ELR (cell line): Measurements from ENCODE around the gene KIF1B.

Experiments used
- DNase-seq: peaks from one replicate; pipeline ENCODE4 v3.0.0-alpha.2; 2015; ENCODE audit warnings: low read depth

KIF1B gene

DNA sequence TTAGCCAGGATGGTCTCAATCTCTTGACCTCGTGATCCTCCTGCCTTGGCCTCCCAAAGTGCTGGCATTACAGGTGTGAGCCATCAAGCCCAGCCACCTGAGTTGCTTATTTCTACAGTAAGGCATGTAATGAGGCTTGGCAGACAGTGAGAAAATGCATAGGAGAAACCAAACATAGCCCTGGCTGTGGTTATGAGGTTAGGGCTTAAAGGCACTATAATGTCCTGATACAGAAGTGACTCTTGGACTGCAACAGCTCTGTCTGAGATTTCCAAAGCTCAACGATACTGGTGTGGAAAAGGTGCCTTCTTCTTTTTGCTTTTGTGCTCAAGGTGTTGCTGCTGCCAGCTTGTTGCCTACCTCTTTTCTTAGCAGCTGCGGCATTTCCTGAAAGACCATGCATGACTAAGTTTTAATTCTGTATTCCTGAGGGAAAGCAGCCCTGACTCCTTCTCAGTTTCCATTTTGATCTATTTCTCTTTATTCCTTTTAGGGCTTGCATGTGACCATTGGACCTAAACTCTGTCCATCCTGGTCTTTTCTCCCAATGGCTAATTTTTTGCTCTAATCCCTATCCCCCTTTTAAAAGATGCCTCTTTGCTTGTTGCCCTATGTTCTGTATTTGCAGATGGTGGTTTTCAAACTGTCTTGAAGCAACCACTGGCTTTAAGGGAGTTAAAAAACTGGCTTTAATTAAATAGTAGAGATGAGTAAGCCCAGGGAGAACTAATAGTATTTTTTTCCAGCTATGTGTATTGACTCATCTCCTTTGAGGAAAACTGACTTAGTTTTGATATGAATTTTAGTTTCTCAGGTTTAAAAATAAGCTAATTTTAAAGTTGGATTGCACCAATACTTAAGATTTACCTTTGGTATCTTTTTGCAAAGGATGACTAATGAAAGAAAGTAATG lies 70.3 kb downstream of the KIF1B start:
- peak; percentile 34 for DNase-seq

DNA sequence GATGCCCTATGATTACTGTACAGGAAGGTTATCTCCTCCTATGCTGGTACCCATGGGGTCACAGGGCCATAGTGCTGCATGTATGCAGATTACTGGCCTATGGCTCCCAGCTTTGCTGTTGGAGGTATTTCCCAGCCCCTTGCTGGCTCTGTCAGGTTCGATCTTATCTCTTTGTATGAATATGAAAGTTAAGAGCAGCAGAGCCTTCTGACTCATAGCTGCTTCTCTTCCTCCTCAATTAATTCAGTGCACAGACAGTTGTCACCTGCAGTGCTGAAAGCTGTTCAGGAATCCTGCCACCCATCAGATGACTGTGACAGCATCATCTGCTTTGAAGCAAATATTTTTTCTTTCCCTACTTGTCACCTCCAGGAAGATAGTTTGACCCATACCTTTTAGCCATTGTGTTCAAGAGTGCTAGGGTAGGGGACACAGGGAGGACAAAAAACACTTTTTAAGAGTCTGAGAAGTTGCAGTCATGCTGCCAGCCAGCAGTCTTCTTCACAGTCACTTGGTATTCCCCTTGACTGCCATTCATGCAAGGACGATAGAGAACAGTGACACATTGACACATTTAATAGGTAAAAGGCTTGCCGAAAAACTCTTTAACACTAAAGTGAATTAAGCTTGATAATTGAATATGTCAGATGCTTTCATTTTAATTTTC lies 73.1 kb downstream of the KIF1B start:
- DNase-seq: no peak

DNA sequence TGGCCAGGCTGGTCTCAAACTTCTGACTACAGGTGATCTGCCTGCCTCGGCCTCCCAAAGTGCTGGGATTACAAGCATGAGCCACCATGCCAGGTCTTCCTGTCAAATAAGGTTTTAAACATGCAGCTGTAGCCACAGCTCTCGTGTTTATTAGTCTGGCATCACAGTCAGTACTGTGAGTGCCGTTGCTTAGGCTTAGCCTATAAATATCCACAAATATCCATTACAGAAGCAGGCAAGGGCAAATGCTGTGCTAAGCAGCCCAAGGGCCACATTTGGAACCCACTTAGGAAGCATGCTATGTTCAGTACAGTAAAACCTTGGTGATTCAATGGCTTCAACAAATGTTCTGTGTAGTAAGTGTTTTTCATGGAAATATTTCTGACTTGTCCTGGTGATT lies 75.9 kb downstream of the KIF1B start:
- no peak for DNase-seq

DNA sequence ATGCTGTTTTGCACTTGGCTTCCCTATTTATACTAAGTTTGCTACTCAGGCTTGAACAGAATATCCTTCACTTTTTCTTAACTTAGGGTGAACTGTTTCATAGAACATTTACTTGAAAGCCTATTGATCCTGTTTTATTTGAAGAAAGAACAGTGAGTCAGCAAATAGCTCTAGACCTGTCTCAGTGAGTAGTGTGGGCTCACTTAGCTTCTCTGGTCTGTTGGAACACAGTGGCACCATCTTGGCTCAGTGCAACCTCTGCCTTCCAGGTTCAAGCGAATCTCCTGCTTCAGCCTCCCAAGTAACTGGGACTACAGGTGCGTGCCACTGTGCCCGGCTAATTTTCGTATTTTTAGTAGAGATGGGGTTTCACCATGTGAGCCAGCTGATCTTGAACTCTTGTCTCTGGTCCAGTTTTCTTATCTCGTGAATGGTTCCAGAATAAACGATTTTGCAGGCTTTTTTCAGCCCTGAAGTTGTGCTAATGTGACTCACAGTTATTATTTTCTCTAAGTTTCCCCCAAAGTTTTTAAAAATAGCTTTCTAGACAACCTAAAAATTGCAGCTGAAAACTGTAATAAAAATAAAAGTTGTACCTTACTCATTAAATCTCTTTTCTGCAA lies 76.8 kb downstream of the KIF1B start:
- no peak for DNase-seq

DNA sequence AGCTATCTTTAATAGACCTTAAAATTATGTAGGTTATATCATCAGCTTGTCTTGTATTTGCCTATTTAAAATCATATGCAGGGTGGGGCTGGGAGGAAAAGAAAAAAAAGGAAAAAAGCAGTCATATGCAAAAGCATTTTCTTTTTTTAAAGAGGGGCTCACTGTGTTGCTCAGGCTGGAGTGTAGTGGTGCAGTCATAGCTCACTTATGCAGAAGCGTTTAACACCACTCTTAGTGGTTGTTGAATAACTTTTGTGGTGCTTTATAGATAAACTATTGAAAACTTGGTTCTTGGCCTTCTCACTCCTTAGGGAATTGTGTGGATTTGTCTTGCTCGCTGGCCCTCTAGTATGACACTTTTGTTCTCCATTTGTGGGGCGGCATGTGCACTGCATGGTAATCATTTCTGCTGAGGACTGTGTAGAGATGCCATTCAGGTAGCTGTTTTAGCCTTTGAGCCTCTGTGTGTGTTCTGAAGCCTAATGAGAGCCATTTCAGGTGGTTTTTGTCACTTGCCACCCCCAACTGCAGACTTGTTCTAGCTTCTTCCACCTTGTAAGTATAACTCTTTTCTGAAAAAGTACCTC lies 77.8 kb downstream of the KIF1B start:
- no peak for DNase-seq

DNA sequence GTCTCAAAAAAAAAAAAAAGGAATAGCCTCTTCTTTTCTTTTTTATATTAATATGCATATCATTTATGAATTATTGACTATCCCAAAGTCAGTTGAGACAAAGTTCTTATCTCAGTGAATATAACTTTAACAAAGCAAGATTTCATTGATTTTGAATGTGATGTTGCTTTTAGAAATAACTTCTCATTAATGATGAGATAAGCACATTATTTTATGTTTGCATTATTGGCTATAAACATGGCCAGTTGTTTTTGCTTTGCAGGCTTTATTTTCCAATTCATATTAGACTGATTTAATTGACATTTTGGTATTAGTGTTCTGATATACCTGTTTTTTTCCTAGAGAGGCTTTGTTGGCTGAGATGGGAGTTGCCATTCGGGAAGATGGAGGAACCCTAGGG lies 81.3 kb downstream of the KIF1B start:
- DNase-seq: no peak

DNA sequence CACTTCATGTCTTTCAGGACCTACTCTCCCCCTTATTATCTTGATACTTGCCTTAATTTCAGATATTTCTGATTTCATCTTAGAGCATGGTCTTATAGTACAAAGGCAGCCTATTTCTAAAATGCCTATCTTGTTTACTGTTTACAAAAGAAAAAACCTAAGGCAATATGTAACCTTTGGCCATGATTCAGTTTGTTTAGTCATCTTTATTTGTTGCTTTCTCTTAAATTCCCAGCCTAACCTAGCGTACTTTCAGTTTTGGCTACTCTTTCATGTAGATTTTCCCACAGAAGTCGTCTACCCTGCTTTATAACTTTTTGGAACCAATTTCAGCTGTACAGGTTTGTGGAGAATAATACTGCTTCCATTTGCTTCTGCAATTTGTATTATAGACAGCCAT lies 81.8 kb downstream of the KIF1B start:
- peak; percentile 5 for DNase-seq

DNA sequence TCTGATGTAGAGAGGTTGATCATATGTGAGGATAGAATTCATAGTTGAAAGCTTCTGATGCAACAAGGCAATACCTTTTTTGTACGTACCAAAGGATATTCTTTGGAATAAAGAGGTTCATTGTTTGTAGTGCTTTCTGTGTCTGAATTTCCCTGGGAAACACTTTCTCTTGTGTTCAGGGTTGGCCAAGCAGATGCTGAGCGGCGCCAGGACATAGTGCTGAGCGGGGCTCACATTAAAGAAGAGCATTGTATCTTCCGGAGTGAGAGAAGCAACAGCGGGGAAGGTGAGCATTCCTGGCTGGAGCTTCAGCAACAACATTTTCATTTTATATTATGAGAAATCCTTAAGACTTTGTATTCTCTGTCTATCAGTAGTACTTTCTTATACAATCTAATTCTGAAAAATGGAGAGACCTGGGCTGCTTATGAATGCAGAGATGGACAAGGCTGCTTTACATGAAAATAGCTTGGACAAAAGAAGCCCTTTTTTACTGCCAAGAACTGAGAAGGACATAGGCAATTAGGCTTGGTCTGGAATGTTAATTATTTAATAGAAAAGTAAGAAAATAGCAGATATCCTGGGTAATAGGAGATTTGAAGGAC lies 85.2 kb downstream of the KIF1B start:
- no peak for DNase-seq

DNA sequence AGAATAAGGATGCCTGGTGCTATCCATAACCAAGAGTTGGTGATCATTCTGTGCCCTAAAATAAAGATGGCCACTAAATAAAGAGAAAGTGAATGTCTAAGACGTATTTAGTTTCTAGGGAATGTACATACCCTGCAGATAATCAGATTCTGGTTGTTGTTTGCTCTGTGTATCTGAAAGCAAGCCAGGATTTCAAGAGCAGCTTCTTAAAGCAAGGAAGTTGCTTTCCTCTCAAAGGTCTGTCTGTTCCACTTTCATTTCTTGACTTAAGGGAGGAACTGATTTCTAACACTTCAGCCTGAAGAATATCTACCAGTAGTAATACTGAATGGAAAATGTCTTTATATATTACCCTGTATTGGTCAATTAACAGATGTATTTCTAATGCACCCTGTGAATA lies 88.8 kb downstream of the KIF1B start:
- no peak for DNase-seq

DNA sequence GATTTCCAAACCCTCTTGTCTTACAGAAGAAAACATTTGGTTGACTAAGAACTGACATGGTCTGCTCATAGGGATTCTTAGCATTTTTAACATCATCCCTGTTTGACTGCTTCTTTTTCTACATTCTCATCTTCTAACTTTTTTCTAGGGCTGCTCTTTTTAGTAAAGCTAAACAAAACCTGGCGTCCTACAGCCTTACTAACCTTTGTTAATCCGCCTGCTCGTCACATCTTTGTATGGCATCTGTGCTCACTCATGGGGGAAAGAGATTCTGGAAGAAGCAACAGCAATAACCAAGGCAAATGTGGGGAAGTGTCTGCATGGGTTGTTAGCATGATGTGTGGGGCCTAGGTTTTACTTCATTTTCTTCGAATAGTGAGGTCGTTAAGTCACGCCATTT lies 92.0 kb downstream of the KIF1B start:
- no peak for DNase-seq

DNA sequence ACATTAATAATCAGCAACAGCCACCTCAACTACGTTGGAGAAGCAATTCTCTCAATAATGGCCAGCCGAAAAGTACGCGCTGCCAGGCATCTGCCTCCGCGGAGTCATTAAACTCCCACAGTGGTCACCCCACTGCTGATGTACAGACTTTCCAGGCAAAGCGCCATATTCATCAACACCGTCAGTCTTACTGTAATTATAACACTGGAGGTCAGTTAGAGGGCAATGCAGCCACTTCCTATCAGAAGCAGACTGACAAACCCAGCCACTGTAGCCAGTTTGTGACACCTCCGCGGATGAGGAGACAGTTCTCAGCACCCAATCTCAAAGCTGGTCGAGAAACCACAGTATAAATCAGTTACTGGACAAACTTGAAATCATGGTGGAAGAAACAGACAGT lies 93.9 kb downstream of the KIF1B start:
- no peak for DNase-seq

DNA sequence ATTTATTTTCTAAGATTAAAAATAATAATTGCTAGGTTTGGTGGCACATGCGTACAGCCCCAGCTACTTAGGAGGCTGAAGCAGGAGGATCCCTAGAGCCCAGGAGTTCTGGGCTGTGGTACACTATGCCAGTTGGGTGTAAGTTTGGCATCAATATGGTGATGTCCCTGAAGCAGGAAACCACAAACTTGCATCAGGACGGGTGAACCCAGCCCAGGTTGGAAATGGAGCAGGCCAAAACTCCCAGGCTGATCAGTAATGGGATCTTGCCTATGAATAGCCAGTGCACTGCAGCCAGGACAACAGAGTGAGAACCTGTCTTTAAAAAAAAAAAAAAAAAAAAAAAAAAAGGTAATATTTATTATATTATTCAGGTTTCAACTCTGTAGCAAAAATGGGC lies 96.1 kb downstream of the KIF1B start:
- DNase-seq: no peak

DNA sequence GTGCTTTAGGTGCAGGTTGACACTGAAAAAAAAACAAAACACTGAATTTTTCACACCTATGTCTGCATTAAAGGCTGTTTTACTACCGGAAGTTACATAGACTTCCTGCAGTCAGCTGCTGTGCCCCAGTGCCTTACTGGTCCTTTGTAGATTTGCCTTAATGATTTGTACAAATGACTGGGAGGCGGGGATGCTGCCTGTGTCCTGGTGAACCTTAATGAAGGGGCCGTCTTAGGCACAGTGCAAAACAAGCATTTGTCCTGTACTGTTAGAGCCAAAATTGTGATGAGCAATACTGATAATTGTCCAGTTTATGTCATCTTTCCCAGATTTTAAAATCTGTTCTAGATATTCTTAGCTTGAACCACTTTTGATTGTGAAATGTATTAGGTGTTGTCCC lies 97.6 kb downstream of the KIF1B start:
- no peak for DNase-seq

DNA sequence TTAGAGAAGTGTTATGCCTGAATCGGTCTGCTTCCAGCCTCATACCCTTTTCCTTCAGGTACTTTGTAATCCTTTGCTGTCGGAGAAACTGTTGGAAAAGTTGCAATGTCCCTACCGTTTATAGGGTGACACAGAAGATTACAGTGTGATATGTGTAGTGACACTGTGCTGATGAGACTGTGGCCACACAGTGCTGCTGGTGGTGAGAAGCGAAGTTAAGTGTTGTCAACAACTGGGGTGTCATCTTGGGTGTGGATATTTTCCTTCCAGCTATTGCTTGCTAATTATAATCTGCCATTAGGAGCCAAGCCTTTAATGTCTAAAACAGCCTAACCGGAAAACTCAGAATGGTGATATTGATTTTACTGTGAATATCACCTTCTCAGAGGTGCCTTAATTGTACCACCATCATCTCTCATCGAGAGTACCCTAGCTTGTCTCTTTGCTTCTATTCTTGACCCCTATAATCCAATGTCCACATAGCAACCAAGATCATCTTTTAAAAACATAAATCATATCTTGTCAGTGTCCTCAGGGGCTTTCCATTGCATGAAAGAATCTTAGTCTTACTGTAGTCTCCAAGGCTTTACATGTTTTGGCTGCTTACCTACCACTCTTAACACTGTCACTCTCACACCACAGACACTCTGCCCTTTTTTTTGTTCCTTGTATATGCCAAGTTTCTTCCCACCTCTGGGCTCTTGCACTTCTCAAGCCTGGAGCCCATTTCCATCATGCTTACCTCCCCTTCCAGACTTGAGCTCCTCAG lies 99.1 kb downstream of the KIF1B start:
- no peak for DNase-seq

DNA sequence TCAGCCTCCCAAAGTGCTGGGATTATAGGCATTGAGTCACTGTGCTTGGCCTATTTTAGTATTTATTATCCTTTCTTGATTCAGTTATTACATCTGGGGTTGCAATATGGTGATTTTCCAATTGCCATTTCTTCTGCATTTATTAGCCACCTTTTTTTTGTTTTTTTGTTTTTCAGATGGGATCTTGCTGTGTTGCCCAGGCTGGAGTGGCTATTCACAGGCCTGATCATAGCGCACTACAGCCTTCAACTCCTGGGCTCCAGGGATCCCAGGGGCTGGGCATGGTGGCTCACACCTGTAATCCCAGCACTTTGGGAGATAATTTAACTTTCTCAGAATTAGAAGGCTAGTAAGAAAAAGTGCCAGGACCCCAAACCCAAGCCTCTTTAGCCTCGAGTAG lies 106.4 kb downstream of the KIF1B start:
- DNase-seq: no peak

DNA sequence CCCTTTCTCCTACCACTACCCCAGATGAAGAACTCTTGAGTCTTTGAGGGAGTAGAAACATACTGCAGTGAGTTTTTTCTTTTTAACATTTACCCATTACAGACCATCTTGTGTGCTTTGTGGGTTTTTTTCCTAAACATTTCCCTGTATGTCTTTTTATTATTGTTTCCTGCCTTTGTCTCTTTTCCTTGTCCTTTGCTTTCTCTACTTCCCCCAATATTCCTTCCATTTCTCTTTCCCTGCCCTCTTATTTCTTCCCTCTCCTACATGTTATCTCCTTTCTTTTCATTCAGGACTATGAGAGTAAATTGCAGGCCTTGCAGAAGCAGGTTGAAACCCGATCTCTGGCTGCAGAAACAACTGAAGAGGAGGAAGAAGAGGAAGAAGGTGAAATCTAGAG lies 109.4 kb downstream of the KIF1B start:
- no peak for DNase-seq

DNA sequence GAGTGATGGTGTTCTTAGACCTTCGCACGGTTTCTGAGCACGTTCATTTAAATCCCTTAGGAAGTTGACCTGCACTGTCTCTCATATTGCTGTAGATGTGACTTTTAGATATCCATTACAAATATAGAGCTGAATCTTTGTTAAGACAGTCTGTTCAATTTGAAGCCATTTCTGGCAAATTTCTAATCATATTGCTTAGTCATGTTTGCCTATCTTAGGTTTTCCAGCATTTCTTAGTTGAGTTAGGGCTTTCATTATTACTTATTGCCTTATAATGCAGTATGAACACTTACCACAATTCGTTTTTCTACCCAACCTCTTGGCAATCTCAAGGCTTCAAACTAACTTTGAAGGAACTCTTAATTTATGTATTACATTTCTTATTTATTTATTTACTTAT lies 110.0 kb downstream of the KIF1B start:
- no peak for DNase-seq

DNA sequence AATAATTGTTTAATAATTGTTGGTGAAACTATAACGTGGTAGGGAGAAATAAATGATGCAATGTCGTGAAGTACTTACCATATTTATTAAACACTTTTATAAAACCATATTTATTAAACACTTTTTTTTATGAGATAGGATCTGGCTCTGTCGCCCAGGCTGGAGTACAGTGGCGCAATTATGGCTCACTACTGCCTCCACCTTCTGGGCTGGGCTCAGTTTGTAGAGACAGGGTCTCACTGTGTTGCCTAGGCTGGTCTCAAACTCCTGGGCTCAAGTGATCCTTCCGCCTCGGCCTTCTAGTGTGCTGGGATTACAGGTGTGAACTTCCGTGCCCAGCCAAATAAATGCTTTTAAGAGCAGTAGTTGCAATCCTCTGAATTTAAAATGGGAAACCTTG lies 112.5 kb downstream of the KIF1B start:
- DNase-seq: no peak

DNA sequence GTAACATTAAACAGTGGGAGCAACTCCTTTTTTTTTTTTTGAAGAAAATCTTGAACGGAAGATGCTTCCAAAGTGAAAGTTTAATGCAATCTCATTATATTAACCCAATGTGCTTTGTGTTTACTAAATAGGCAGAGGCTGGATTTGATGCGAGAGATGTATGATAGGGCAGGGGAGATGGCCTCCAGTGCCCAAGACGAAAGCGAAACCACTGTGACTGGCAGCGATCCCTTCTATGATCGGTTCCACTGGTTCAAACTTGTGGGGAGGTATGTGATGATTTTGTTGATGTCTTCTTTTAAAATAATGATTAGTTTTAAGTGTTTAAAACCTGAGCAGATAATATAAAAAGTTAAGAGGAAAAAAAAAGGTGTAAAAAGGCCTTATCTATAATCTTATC lies 114.3 kb downstream of the KIF1B start:
- no peak for DNase-seq

DNA sequence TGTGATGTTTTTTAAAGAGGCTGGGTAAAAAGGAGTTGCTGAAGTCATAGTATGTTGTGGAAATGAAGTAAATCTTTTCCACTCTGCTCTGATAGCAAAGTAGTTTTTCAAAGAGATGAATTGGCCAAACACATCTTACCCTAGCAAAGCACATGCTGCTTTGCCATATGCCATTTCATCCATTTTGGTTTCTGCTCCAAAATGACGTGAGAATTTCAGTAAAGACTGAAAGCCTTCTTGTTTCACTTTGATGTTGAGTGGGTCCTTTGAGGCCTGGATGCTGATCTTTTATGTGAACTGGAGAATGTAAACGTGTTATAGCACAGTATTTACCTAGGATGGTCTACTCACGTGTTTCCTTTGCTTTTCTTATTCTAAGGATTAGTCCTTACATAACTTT lies 115.2 kb downstream of the KIF1B start:
- no peak for DNase-seq

DNA sequence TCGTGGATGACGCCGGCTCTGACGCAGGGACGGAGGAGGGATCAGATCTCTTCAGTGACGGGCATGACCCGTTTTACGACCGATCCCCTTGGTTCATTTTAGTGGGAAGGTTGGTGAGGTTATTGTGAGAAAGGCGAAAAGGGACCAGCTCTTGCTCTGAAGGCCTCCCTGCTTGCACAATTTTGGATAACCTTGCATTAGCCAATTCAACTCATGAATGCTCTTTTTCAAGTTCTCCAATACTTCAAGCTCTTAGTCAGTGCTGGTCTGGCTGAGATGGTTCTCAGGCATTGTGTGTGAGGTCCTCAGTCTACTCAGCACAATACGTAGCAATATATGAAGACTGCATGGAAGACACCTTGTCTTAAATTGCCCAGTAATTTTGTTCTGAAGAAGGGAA lies 115.9 kb downstream of the KIF1B start:
- no peak for DNase-seq
